ENCODE measurements around the gene CRISP1. TPM values are rescaled to one million over a fixed set of nuclear protein-coding genes. Genes with fewer than 3 reads are reported as not detected.

The CRISP1 gene
- total and polyA plus RNA-seq, 2 of the 13 experiments (the other 11 are each of a cell fraction or from before 2014, with no cell fraction given) = not detected

DNA sequence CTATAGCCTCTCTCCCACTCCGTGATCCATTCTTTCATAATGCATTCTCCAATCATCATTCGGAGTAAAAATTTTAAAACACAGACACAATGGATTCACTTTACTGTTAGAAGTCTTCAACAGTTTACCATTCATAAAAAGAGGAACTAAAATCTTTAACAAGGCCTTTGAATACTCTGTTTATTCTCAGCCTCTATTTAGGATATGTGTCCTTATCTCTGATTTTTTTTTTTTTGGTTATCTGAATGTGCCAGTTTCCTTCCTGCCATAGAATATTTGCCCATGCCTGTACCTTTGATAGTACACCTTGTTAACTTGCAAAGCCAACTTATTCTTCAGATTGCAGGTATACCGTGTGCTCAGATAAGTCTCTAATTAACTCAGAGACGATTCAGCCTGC is 11.1 kb downstream of the CRISP1 start (continued):
- no peak for TF ChIP-seq KIAA2018 (CRISPR knock-in tag; IDR thresholded peaks at IDR 0.05; ENCODE audit: borderline replicate concordance)
- TF ChIP-seq ZNF615 (CRISPR knock-in tag; IDR thresholded peaks at IDR 0.05; ENCODE audit: borderline replicate concordance) = no peak
- TF ChIP-seq ZNF605 (CRISPR knock-in tag; IDR thresholded peaks at IDR 0.05) = no peak
- TF ChIP-seq SP140L (CRISPR knock-in tag; IDR thresholded peaks at IDR 0.05; ENCODE audit: borderline replicate concordance) = no peak
- TF ChIP-seq HOXA3 (CRISPR knock-in tag; IDR thresholded peaks at IDR 0.05) = no peak
- no peak for TF ChIP-seq HNF4G (IDR thresholded peaks at IDR 0.05; ENCODE audit: borderline replicate concordance, low read depth, low read length)
- TF ChIP-seq HNF4G (CRISPR knock-in tag; IDR thresholded peaks at IDR 0.05; ENCODE audit: borderline replicate concordance, low read depth) = no peak

Data from HepG2 (cell line).